IMR-90 (cell line): ENCODE measurements around the gene NMNAT3. TPM values are rescaled to one million over a fixed set of nuclear protein-coding genes. Genes with fewer than 3 reads are reported as not detected.

Source experiments
- ATAC-seq: fragments of 200-7000 bp; cut with Tn5 transposase; 2 replicates; pipeline ENCODE4 v1.9.1; 2020; ENCODE audit warnings: low read depth, mild to moderate bottlenecking, moderate library complexity
- BruUV-seq: library from RNA; stranded (reverse); fragments of 400-500 nt; replicated peaks from 2 replicates; lab custom pipeline; 2021; lab: Mats Ljungman, UMichigan
- CTCF ChIA-PET: fragments of 300-600 bp; formaldehyde crosslinking; extraction: SDS; loops from one replicate; lab custom pipeline; 2021; ENCODE audit warnings: antibody characterized with exemption; lab: Yijun Ruan, JAX
- POLR2A ChIA-PET: fragments of 300-600 bp; sonication (Branson Sonifier 250); formaldehyde crosslinking; loops from one replicate; lab custom pipeline; 2022; ENCODE audit warnings: antibody characterized with exemption; ENCODE audit not compliant: unreplicated experiment; lab: Charles Lee
- DNase-seq: peaks from one replicate; pipeline ENCODE4 v3.0.0; 2013
- H2AFZ ChIP-seq: replicated peaks from 2 replicates; pipeline ENCODE3; 2013; ENCODE audit warnings: low read length, mild to moderate bottlenecking; ENCODE audit not compliant: poor library complexity
- H2AK5ac ChIP-seq: 2 replicates; pipeline ENCODE4 v1.6.1; 2013; ENCODE audit warnings: low read depth, low read length, inconsistent platforms
- H2AK9ac ChIP-seq: replicated peaks from 2 replicates; pipeline ENCODE3; 2013; ENCODE audit warnings: mild to moderate bottlenecking, low read depth, low read length, moderate library complexity; ENCODE audit not compliant: poor library complexity
- H2BK120ac ChIP-seq: 2 replicates; pipeline ENCODE4 v1.6.1; 2013; ENCODE audit warnings: low read depth, low read length, inconsistent platforms
- H2BK15ac ChIP-seq: 3 replicates; pipeline ENCODE4 v1.6.1; 2013; ENCODE audit warnings: low read depth, low read length, inconsistent platforms
- H2BK20ac ChIP-seq: 2 replicates; pipeline ENCODE4 v1.6.1; 2013; ENCODE audit warnings: low read depth, mild to moderate bottlenecking, inconsistent platforms, low read length, moderate library complexity
- H2BK5ac ChIP-seq: 2 replicates; pipeline ENCODE4 v1.6.1; 2013; ENCODE audit warnings: mild to moderate bottlenecking, low read depth, low read length, inconsistent platforms; ENCODE audit not compliant: poor library complexity, severe bottlenecking
- H3K14ac ChIP-seq: replicated peaks from 2 replicates; pipeline ENCODE4 v1.6.1; 2013; ENCODE audit warnings: low read depth, low read length, inconsistent platforms
- H3K18ac ChIP-seq: 2 replicates; pipeline ENCODE4 v1.6.1; 2013; ENCODE audit warnings: low read depth, low read length, control low read depth
- H3K23ac ChIP-seq: 2 replicates; pipeline ENCODE4 v1.6.1; 2013; ENCODE audit warnings: low read depth, low read length, inconsistent platforms
- H3K27ac ChIP-seq: 2 replicates; pipeline ENCODE4 v1.5.1; 2013; ENCODE audit warnings: mild to moderate bottlenecking, control low read depth, low read length; ENCODE audit not compliant: insufficient read depth
- H3K27me3 ChIP-seq: 2 replicates; pipeline ENCODE4 v1.6.1; 2013; ENCODE audit warnings: low read length; ENCODE audit not compliant: control insufficient read depth, insufficient read depth
- H3K36me3 ChIP-seq: 2 replicates; pipeline ENCODE4 v1.6.1; 2013; ENCODE audit warnings: low read length, mixed read lengths; ENCODE audit not compliant: control insufficient read depth, insufficient read depth
- H3K4ac ChIP-seq: 2 replicates; pipeline ENCODE4 v1.6.1; 2013; ENCODE audit warnings: low read depth, low read length, inconsistent platforms
- H3K4me1 ChIP-seq: 2 replicates; pipeline ENCODE4 v1.6.1; 2013; ENCODE audit warnings: low read length, mixed read lengths; ENCODE audit not compliant: control insufficient read depth, insufficient read depth
- H3K4me2 ChIP-seq: 2 replicates; pipeline ENCODE4 v1.6.1; 2013; ENCODE audit warnings: low read depth, mild to moderate bottlenecking, control low read depth, low read length, moderate library complexity
- H3K4me3 ChIP-seq: 2 replicates; pipeline ENCODE4 v1.5.1; 2013; ENCODE audit warnings: low read depth, mild to moderate bottlenecking, control low read depth, low read length, moderate library complexity; ENCODE audit not compliant: insufficient read depth
- H3K56ac ChIP-seq: 2 replicates; pipeline ENCODE4 v1.6.1; 2013; ENCODE audit warnings: low read length, inconsistent platforms; ENCODE audit not compliant: insufficient read depth; ENCODE audit errors: extremely low read depth
- H3K79me1 ChIP-seq, 2 experiments: 2 replicates each; pipeline ENCODE4 v1.6.1; 2013; ENCODE audit warnings: low read length in 2 of 2, inconsistent platforms in 1 of 2, low read depth in 1 of 2
- H3K9ac ChIP-seq: 2 replicates; pipeline ENCODE4 v1.6.1; 2013; ENCODE audit warnings: low read depth, low read length, control low read depth
- H3K9me1 ChIP-seq: 2 replicates; pipeline ENCODE4 v1.6.1; 2013; ENCODE audit warnings: low read length, inconsistent platforms; ENCODE audit not compliant: insufficient read depth
- H3K9me3 ChIP-seq: 2 replicates; pipeline ENCODE4 v1.6.1; 2013; ENCODE audit warnings: low read length; ENCODE audit not compliant: control insufficient read depth, insufficient read depth
- H4K20me1 ChIP-seq: 2 replicates; pipeline ENCODE4 v1.6.1; 2013; ENCODE audit warnings: low read length, inconsistent platforms; ENCODE audit not compliant: insufficient read depth
- H4K5ac ChIP-seq: 2 replicates; pipeline ENCODE4 v1.6.1; 2013; ENCODE audit warnings: mild to moderate bottlenecking, low read depth, low read length, control low read depth
- H4K8ac ChIP-seq, 2 experiments: 2 replicates each; pipeline ENCODE4 v1.6.1; 2013; ENCODE audit warnings: low read depth in 2 of 2, low read length in 2 of 2, control low read depth in 1 of 2, inconsistent platforms in 1 of 2
- H4K91ac ChIP-seq: 2 replicates; pipeline ENCODE4 v1.6.1; 2013; ENCODE audit warnings: low read depth, low read length, inconsistent platforms; ENCODE audit not compliant: insufficient read depth
- CTCF ChIP-seq: conservative IDR thresholded peaks from 2 replicates; pipeline ENCODE4 v1.5.1; 2012; ENCODE audit warnings: mild to moderate bottlenecking, low read depth, low read length, improper control_type of control experiment
- RFX5 ChIP-seq: IDR thresholded peaks from 2 replicates; pipeline ENCODE4 v1.8.0; 2012; ENCODE audit warnings: low read depth, mild to moderate bottlenecking, low read length, moderate library complexity
- WGBS, 2 experiments: methylation state at CpG; one replicate each; pipeline versions ENCODE4 v1.1.5 to v1.1.7; 2013; ENCODE audit warnings: missing lambda C conversion rate in 2 of 2; ENCODE audit not compliant: insufficient read length in 1 of 2; ENCODE audit errors: extremely low coverage in 2 of 2; 5-methylcytosine and 5-hydroxymethylcytosine counted together
- dilution Hi-C: fragments of 300-500 bp; cut with HindIII; formaldehyde crosslinking; loops from one replicate; pipeline ENCODE4 v1.14.3; 2018; ENCODE audit warnings: low sequenced_read_pairs; ENCODE audit not compliant: unreplicated experiment
- in situ Hi-C: fragments of 300-500 bp; cut with MboI; formaldehyde crosslinking; loops from 3 replicates; pipeline ENCODE4 v1.14.3; 2019; ENCODE audit warnings: low sequenced_read_pairs, inconsistent platforms, mixed read lengths
- intact Hi-C: fragments of 100-400 bp; cut with micrococcal nuclease; formaldehyde crosslinking; loops from 2 replicates; pipeline ENCODE4 v1.10.0; 2022
- polyA plus RNA-seq, 3 experiments: library from polyadenylated mRNA; depleted of rRNA; stranded (reverse); fragments of >200 nt; gene quantifications; 2 replicates each; pipeline ENCODE4 v1.2.3, GENCODE V29; 2012; ENCODE audit warnings: low replicate concordance in 1 of 3
- total RNA-seq: library from RNA; depleted of rRNA; stranded (reverse); fragments of >200 nt; gene quantifications from 2 replicates; pipeline ENCODE4 v1.2.3, GENCODE V29; 2012

The NMNAT3 gene
- total and polyA plus RNA-seq, 2 of the 4 experiments (the other 2 are of a cell fraction) = 0.12 to 0.36 TPM

GRCh38 chr3:139522421-139522820 is 155.4 kb downstream of the NMNAT3 start:
- no peak for DNase-seq
- H3K9ac ChIP-seq = no peak overlapping the region
- no peak overlapping the region for H2BK120ac ChIP-seq
- no peak overlapping the region for H2BK5ac ChIP-seq
- no peak overlapping the region for H2AFZ ChIP-seq
- no peak overlapping the region for H4K91ac ChIP-seq
- no peaks in the 10 kb centered on the region for H3K36me3 ChIP-seq
- H2AK9ac ChIP-seq = no peak overlapping the region
- no peaks in the 10 kb centered on the region for H3K4me1 ChIP-seq
- WGBS, 2 experiments = no CpG with 5 or more reads among the region's 2 CpGs
- intact Hi-C loops = no loop called here
- no peak overlapping the region for H3K56ac ChIP-seq
- in situ Hi-C loops = no loop called here
- no peaks in the 10 kb centered on the region for H3K9me3 ChIP-seq
- no peaks in the 10 kb centered on the region for H3K27me3 ChIP-seq
- H4K5ac ChIP-seq = no peak overlapping the region
- no peak overlapping the region for H2AK5ac ChIP-seq
- H3K27ac ChIP-seq = no peak overlapping the region
- dilution Hi-C loops = no loop called here
- H2BK15ac ChIP-seq = no peak overlapping the region
- POLR2A ChIA-PET = no interaction called here
- no peak overlapping the region for H3K4ac ChIP-seq
- H4K8ac ChIP-seq = no peak overlapping the region
- no peak overlapping the region for H2BK20ac ChIP-seq
- no peak overlapping the region for H3K4me3 ChIP-seq
- H3K79me1 ChIP-seq = no peaks in the 10 kb centered on the region
- no peak overlapping the region for H3K4me2 ChIP-seq
- H3K23ac ChIP-seq = no peak overlapping the region
- H3K9me1 ChIP-seq = no peaks in the 10 kb centered on the region
- no peak for TF ChIP-seq RFX5
- 0 out of 2 replicates have a peak, but pooled peaks have one; percentile 4 for TF ChIP-seq CTCF
- H4K20me1 ChIP-seq = no peaks in the 10 kb centered on the region
- no peak overlapping the region for H3K14ac ChIP-seq
- no peak overlapping the region for H3K18ac ChIP-seq
- no TSS peak for BruUV-seq
- no peak for ATAC-seq
- CTCF ChIA-PET = no interaction called here
